Epithelial cell of proximal tubule (primary cell): ENCODE data around the gene RGPD3. TPM values are rescaled to one million over a fixed set of nuclear protein-coding genes. Genes with fewer than 3 reads are reported as not detected.
"Not testable (repeated sequence)": the region's sequence is repeated elsewhere in the genome, so short reads cannot be mapped to it uniquely, and the experiment has no call there.

Experiments used
- DNase-seq: peaks from one replicate; pipeline ENCODE4 v3.0.0-alpha.2; 2011; ENCODE audit warnings: low read depth
- H3K4me3 ChIP-seq: 2 replicates; pipeline ENCODE4 v1.5.1; 2011; ENCODE audit warnings: low read depth, mild to moderate bottlenecking, low read length
- CTCF ChIP-seq: conservative IDR thresholded peaks from 2 replicates; pipeline ENCODE4 v1.5.1; 2012; ENCODE audit warnings: low read depth, mild to moderate bottlenecking, low read length
- total RNA-seq: library from RNA; depleted of rRNA; stranded (reverse); fragments of >200 nt; gene quantifications from 2 replicates; pipeline ENCODE4 v1.2.3, GENCODE V29; 2015

The RGPD3 gene
- total RNA-seq, result 0.29 and 0.46 TPM in 2 replicates

- not testable (repeated sequence) for H3K4me3 ChIP-seq
Measured at GRCh38 chr2:106468107-106468506, at the start of gene RGPD3. TSS of gene RGPD3 (minus strand) at chr2:106468413. CDS start at chr2:106468288, 125 bp downstream.

DNA sequence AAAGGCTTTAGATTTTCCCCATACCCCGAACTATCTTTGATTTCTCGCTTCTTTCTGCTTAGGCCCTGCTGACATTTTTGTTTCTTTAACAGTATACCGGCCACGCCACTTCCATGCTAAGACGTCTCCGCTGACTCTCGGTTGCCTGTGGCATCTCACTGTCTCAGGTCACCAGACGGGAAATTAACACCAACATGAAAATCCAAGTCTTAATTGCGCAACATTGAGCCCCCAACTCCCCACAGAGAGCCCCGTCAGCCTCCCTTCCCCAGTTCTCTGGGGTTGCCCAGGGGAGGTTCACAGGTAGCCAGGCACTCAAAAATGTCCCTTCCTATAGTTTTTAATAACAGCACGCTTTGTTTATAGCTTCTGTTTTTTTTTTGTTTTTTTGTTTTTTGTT is 49.1 kb upstream of the RGPD3 start:
- H3K4me3 ChIP-seq, result no peak overlapping the region
- no peak for TF ChIP-seq CTCF
- no peak for DNase-seq

More at GRCh38 chr2:106468107-106468506, at the start of gene RGPD3:
- not testable (repeated sequence) for DNase-seq

DNA sequence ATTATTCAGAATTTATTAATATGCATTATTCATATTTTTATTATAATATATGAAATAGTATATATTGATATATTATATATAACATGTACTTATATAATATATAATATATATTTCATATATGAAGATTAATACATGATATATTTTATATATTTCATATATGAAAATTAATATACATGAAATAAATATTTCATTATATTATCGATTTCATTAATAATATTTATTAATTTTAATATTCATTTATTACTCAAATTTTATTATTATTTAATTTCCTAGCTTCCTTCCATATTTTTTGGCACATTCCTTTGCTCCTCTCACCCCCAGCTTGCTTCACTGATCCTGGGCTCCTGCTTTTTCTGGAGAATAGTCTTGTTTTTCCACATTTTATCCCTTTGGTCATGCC is 48.7 kb upstream of the RGPD3 start:
- no peak for TF ChIP-seq CTCF
- DNase-seq, result no peak
- H3K4me3 ChIP-seq, result no peak overlapping the region

DNA sequence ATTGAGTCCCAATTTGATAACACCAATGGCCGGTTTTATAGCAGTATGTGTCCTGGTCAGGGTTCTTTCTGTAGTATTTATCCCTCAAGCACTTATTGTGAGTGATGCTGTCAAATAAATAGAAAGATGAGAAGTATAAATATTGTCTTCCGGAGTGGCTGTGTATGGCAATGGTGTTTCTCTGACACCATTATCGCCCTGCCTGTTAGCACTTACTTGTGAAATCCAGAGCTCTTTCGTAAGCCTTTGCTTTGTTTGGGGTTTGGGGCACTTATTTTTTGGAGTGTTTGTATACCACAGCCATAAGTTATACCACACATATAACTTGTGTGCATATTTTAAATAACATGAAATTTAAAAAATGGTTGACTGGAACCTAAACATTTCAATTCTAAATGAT is 48.2 kb upstream of the RGPD3 start:
- DNase-seq, result no peak
- H3K4me3 ChIP-seq, result no peak overlapping the region
- TF ChIP-seq CTCF, result no peak

GRCh38 chr2:106514827-106515226 is 46.6 kb upstream of the RGPD3 start:
- not testable (repeated sequence) for DNase-seq, H3K4me3 ChIP-seq

GRCh38 chr2:106513391-106513790 is 45.2 kb upstream of the RGPD3 start:
- not testable (repeated sequence) for DNase-seq, H3K4me3 ChIP-seq

- H3K4me3 ChIP-seq, DNase-seq: not testable (repeated sequence)
Measured at GRCh38 chr2:106511934-106512333, 43.7 kb upstream of the RGPD3 start.

GRCh38 chr2:106511476-106511901 is 43.3 kb upstream of the RGPD3 start:
- H3K4me3 ChIP-seq, DNase-seq: not testable (repeated sequence)

GRCh38 chr2:106510791-106511190 is 42.6 kb upstream of the RGPD3 start:
- not testable (repeated sequence) for H3K4me3 ChIP-seq, DNase-seq

DNA sequence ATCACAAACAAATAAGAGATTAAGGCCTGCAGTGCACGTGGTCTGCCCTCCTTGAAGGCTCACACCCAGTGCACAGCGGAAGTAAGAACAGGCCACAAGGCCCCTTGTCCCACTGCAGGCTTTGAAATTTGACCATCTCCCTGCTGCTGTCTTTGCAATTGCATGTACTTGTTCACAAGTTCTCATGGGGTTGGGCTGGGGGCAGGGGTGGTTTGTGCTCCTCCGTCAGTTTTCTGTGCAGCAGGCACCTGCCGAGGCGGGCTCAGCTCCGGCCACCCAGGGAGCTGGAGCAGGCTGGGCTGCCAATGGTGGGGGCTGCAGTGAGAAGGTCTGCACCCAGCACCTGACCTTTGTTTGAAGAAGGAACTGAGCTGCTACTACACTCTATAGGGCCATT is 41.2 kb upstream of the RGPD3 start:
- not testable (repeated sequence) for H3K4me3 ChIP-seq, DNase-seq

GRCh38 chr2:106508660-106509373 is 40.6 kb upstream of the RGPD3 start:
- H3K4me3 ChIP-seq, DNase-seq: not testable (repeated sequence)

DNA sequence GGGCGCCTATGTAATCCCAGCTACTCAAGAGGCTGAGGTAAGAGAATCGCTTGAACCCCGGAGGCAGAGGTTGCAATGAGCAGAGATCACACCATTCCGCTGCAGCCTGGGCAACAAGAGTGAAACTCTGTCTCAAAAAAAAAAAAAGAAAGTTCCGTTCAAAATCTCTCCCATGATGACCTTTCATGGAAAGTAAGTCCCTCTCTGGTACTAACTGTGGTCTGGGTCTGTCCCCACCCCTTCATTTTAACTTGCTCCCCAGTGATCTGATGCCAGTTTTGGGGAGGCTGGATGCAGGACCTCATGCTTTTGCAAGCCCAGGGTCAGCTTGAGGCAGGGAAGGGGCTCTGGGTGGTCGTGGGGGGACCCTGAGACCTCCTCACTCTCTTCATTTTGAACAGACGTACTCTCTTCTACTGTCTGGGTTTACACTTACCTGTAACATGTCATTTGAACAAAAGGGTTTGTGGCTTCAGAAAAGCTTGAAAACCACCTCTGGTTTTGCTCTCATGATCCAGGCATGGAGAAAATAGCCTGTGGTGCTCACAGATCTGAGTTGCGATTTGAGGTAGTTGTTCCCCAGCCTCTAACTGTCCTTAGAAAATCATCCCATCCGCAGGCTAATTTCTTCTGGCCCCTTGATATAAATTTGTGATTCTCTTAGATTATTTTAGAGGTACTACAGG is 37.9 kb upstream of the RGPD3 start:
- not testable (repeated sequence) for H3K4me3 ChIP-seq, DNase-seq

- not testable (repeated sequence) for DNase-seq, H3K4me3 ChIP-seq
Measured at GRCh38 chr2:106504787-106505186, 36.6 kb upstream of the RGPD3 start.

DNA sequence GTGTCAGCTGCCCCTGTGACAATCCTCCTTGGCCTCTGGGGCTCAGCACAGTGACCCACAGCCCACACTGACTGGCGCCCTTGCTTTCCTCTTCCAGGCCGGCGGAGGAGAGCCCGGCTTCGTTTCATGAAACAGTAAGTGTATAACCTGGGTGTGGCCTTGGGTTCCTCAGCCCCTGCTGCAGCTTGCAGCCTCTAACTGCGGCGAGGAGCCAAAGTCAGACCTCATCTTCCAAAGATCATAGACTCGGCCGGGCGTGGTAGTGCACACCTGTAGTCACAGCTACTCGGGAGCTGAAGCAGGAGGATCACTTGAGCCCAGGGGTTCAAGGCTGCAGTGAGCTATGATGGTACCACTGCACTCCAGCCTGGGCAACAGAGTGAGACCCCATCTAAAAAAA is 36.0 kb upstream of the RGPD3 start:
- not testable (repeated sequence) for H3K4me3 ChIP-seq

GRCh38 chr2:106502351-106502750 is 34.1 kb upstream of the RGPD3 start:
- H3K4me3 ChIP-seq, DNase-seq: not testable (repeated sequence)

More for the DNA sequence above, 36.0 kb upstream of the RGPD3 start:
- not testable (repeated sequence) for DNase-seq

DNA sequence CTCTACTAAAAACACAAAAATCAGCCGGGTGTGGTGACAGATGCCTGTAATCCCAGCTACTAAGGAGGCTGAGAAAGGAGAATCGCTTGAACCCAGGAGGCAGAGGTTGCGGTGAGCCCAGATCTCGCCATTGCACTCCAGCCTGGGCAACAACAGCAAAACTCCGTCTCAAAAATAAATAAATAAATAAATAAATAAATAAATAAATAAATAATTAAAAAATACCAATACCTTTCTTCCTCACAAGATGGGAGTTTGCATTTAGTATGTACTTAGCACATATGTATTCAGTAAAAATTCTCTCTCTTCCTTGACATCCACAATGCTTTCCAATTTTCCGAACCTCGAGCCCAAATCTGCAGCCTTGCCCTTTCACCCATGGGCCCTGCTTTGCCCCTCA is 32.1 kb upstream of the RGPD3 start:
- H3K4me3 ChIP-seq, DNase-seq: not testable (repeated sequence)
